ENCODE results near the gene BRD2. TPM values are rescaled to one million over a fixed set of nuclear protein-coding genes. Genes with fewer than 3 reads are reported as not detected.
A peak's percentile ranks its signal among the peaks of the same experiment; 100 is the strongest.

Gene BRD2
- total RNA-seq, 1 donor from 2014 or later, result 140 TPM

GRCh38 chr6:32950449-32950848 lies 17.9 kb upstream of the BRD2 start:
- DNase-seq (ENCODE audit: low spot score in 2 of 2), result no peak
- Histone ChIP-seq H3K36me3 (no peaks in the 10 kb centered on the region), H3K4me3 (no peak overlapping the region), H3K9me3 (peaks cover 0 to 6% of the 10 kb centered on the region in 2 donors), H3K27me3 (no peaks in the 10 kb centered on the region), H3K27ac (no peak overlapping the region), H3K4me1 (peaks cover 0 to 2% of the 10 kb centered on the region in 2 donors)
- intact Hi-C loops (cut with DNase I), result no loop called here
- TF ChIP-seq, protein P1, sequence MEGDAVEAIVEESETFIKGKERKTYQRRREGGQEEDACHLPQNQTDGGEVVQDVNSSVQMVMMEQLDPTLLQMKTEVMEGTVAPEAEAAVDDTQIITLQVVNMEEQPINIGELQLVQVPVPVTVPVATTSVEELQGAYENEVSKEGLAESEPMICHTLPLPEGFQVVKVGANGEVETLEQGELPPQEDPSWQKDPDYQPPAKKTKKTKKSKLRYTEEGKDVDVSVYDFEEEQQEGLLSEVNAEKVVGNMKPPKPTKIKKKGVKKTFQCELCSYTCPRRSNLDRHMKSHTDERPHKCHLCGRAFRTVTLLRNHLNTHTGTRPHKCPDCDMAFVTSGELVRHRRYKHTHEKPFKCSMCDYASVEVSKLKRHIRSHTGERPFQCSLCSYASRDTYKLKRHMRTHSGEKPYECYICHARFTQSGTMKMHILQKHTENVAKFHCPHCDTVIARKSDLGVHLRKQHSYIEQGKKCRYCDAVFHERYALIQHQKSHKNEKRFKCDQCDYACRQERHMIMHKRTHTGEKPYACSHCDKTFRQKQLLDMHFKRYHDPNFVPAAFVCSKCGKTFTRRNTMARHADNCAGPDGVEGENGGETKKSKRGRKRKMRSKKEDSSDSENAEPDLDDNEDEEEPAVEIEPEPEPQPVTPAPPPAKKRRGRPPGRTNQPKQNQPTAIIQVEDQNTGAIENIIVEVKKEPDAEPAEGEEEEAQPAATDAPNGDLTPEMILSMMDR (IDR thresholded peaks at IDR 0.05), result no peak

GRCh38 chr6:32952817-32953739 lies 15.3 kb upstream of the BRD2 start, which contains the start of gene HLA-DMA:
Gene HLA-DMA (minus strand): TSS chr6:32953097. CDS start chr6:32953036, 61 bp downstream.
- Histone ChIP-seq H3K4me1 (peaks cover 0 to 2% of the 10 kb centered on the region in 2 donors), H3K4me3 (peak within 1 kb of the TSS in 1 of 2 donors; percentile 53), H3K27ac (peak within 1 kb of the TSS; percentile 71 to 72), H3K27me3 (no peaks in the 10 kb centered on the region), H3K36me3 (no peaks in the 10 kb centered on the region), H3K9me3 (no peaks in the 10 kb centered on the region)
- DNase-seq (ENCODE audit: low spot score in 2 of 2), result peak; percentile 76 to 95
- intact Hi-C loops (cut with DNase I), result loop anchor here (1.0 to 2.0 kb wide), 4 partner anchors 15 to 68 kb away; partner anchors contain the start of gene BRD2
- TF ChIP-seq, protein P1 (IDR thresholded peaks at IDR 0.05), result peak; percentile 74 to 83 (median 83)

DNA sequence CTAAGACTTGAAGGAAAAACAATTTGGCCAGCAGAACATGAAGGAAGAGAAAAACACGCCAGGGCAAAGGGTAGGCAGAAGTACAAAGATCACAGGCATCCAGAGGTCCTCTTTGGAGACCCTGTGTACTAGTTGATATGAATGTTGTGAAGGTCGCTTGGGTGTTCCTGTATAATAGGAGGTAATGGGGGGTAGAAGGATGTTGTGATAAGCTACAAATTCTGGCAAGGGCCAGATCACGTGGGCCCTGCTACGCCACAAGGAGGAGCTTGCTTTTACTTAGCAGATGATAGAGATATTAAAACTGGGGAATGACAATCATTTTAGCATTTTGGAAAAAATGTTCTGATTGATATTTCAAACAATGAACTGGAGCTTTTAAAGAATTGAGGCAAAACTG lies 14.6 kb upstream of the BRD2 start:
- Histone ChIP-seq H3K4me1 (peaks cover 0 to 2% of the 10 kb centered on the region in 2 donors), H3K27ac (no peak overlapping the region), H3K27me3 (no peaks in the 10 kb centered on the region), H3K9me3 (no peaks in the 10 kb centered on the region), H3K36me3 (no peaks in the 10 kb centered on the region), H3K4me3 (no peak overlapping the region)
- intact Hi-C loops (cut with DNase I), result loop anchor here (1.0 to 2.0 kb wide), 4 partner anchors 15 to 68 kb away; partner anchors contain the start of gene BRD2
- TF ChIP-seq, protein P1 (IDR thresholded peaks at IDR 0.05), result no peak
- no peak for DNase-seq (ENCODE audit: low spot score in 2 of 2)

DNA sequence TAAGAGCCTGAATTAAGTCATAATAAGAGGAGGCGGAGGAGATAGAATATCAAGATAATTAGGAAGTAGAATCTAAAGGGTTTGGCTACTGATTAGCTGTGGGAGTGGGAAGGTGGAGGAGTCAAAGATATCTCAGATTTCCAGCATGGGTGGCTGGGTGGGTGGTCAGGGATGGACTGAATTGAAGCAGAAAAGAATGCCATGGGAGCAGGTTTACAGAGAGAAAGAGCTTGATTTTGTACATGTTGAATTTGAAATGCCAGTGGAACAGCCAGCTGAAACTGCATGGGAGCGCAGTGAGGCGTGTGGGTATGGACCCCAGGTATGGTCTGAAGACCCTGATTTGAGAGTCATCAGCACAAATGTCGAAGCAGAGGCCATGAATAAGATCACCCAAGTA lies 14.1 kb upstream of the BRD2 start:
- intact Hi-C loops (cut with DNase I), result no loop called here
- H3K27ac ChIP-seq, result no peak overlapping the region
- H3K4me1 ChIP-seq, result peaks cover 0 to 2% of the 10 kb centered on the region in 2 donors
- no peaks in the 10 kb centered on the region for H3K9me3 ChIP-seq
- H3K36me3 ChIP-seq, result no peaks in the 10 kb centered on the region
- no peaks in the 10 kb centered on the region for H3K27me3 ChIP-seq
- TF ChIP-seq, protein P1 (IDR thresholded peaks at IDR 0.05), result no peak
- DNase-seq (ENCODE audit: low spot score in 2 of 2), result peak in 1 of 2 donors; percentile 50
- H3K4me3 ChIP-seq, result no peak overlapping the region

GRCh38 chr6:32954986-32955802 lies 13.2 kb upstream of the BRD2 start:
- Histone ChIP-seq H3K36me3 (no peaks in the 10 kb centered on the region), H3K27me3 (no peaks in the 10 kb centered on the region), H3K4me3 (no peak overlapping the region), H3K4me1 (peaks cover 0 to 2% of the 10 kb centered on the region in 2 donors), H3K9me3 (no peaks in the 10 kb centered on the region), H3K27ac (no peak overlapping the region)
- intact Hi-C loops (cut with DNase I), result no loop called here
- TF ChIP-seq, protein P1 (IDR thresholded peaks at IDR 0.05), result peak in 1 of 3 experiments; percentile 7
- DNase-seq (ENCODE audit: low spot score in 2 of 2), result peak in 1 of 2 donors; percentile 52
